Caco-2 (cell line): ENCODE results near the gene LSM4. TPM values are rescaled to one million over a fixed set of nuclear protein-coding genes. Genes with fewer than 3 reads are reported as not detected.

Experiments
- BruUV-seq: library from RNA; stranded (reverse); fragments of 400-500 nt; replicated peaks from 2 replicates; lab custom pipeline; 2021; lab: Mats Ljungman, UMichigan
- CTCF ChIA-PET: fragments of 300-600 bp; sonication (Branson Sonifier 250); formaldehyde crosslinking; loops from one replicate; lab custom pipeline; 2022; ENCODE audit warnings: antibody characterized with exemption; lab: Charles Lee
- POLR2A ChIA-PET: fragments of 300-600 bp; sonication (Branson Sonifier 250); formaldehyde crosslinking; loops from one replicate; lab custom pipeline; 2022; ENCODE audit warnings: antibody characterized with exemption; lab: Charles Lee
- DNase-seq, 2 experiments: peaks; one replicate each; pipeline versions ENCODE4 v3.0.0 to v3.0.0-alpha.2; 2020 to 2022
- H3K27me3 ChIP-seq: replicated peaks from 2 replicates; pipeline ENCODE4 v1.6.0; 2011; ENCODE audit warnings: low read length; ENCODE audit not compliant: control insufficient read depth, insufficient read depth
- H3K36me3 ChIP-seq: 2 replicates; pipeline ENCODE4 v1.5.1; 2011; ENCODE audit warnings: low read length; ENCODE audit not compliant: control insufficient read depth, insufficient read depth
- H3K4me1 ChIP-seq: fragments of 250-450 bp; sonication (Bioruptor Pico); 2 replicates; pipeline ENCODE4 v1.5.1; 2020; ENCODE audit warnings: mild to moderate bottlenecking
- H3K4me3 ChIP-seq: 2 replicates; pipeline ENCODE4 v1.5.1; 2011; ENCODE audit warnings: low read depth, mild to moderate bottlenecking, control low read depth, low read length
- H3K9me3 ChIP-seq: fragments of 250-450 bp; sonication (Bioruptor Pico); 2 replicates; pipeline ENCODE4 v1.5.1; 2020; ENCODE audit warnings: mild to moderate bottlenecking, moderate library complexity
- H3K27ac Mint-ChIP-seq: one replicate; pipeline ENCODE4 v1.8.0; 2022; ENCODE audit warnings: mixed read lengths; ENCODE audit not compliant: unreplicated experiment
- H3K27me3 Mint-ChIP-seq: one replicate; pipeline ENCODE4 v1.8.0; 2022; ENCODE audit warnings: mixed read lengths; ENCODE audit not compliant: insufficient read depth, unreplicated experiment
- H3K36me3 Mint-ChIP-seq: one replicate; pipeline ENCODE4 v1.8.0; 2022; ENCODE audit warnings: mild to moderate bottlenecking, mixed read lengths; ENCODE audit not compliant: insufficient read depth, unreplicated experiment
- H3K4me1 Mint-ChIP-seq: one replicate; pipeline ENCODE4 v1.8.0; 2022; ENCODE audit warnings: low read depth, mixed read lengths; ENCODE audit not compliant: unreplicated experiment
- H3K4me3 Mint-ChIP-seq: one replicate; pipeline ENCODE4 v1.8.0; 2022; ENCODE audit warnings: mild to moderate bottlenecking, moderate library complexity, mixed read lengths; ENCODE audit not compliant: unreplicated experiment
- H3K9me3 Mint-ChIP-seq: one replicate; pipeline ENCODE4 v1.8.0; 2022; ENCODE audit warnings: mixed read lengths; ENCODE audit not compliant: unreplicated experiment
- intact Hi-C: fragments of 100-400 bp; cut with micrococcal nuclease; formaldehyde crosslinking; loops from one replicate; pipeline ENCODE4 v1.10.0; 2022; ENCODE audit not compliant: unreplicated experiment
- total RNA-seq: library from RNA; stranded (reverse); gene quantifications from 2 replicates; pipeline ENCODE4 v1.2.3, GENCODE V29; 2022
- TF ChIP-seq, protein P1 (sequence below), 2 experiments: fragments of 200-600 bp in 1 of 2; IDR thresholded peaks; 1 replicate in 1 of 2; 2 replicates in 1 of 2; pipeline versions ENCODE4 v1.5.1 to v1.8.0; 2011 to 2022; ENCODE audit warnings: antibody characterized with exemption in 1 of 2, control low read depth in 1 of 2, inconsistent platforms in 1 of 2, low read depth in 1 of 2, low read length in 1 of 2, mild to moderate bottlenecking in 1 of 2, moderate library complexity in 1 of 2; ENCODE audit not compliant: insufficient read depth in 1 of 2, severe bottlenecking in 1 of 2, unreplicated experiment in 1 of 2

Gene LSM4
- total RNA-seq, 1 experiment from 2014 or later: 184 TPM

- TF ChIP-seq, protein P1, sequence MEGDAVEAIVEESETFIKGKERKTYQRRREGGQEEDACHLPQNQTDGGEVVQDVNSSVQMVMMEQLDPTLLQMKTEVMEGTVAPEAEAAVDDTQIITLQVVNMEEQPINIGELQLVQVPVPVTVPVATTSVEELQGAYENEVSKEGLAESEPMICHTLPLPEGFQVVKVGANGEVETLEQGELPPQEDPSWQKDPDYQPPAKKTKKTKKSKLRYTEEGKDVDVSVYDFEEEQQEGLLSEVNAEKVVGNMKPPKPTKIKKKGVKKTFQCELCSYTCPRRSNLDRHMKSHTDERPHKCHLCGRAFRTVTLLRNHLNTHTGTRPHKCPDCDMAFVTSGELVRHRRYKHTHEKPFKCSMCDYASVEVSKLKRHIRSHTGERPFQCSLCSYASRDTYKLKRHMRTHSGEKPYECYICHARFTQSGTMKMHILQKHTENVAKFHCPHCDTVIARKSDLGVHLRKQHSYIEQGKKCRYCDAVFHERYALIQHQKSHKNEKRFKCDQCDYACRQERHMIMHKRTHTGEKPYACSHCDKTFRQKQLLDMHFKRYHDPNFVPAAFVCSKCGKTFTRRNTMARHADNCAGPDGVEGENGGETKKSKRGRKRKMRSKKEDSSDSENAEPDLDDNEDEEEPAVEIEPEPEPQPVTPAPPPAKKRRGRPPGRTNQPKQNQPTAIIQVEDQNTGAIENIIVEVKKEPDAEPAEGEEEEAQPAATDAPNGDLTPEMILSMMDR (IDR thresholded peaks at IDR 0.05; ENCODE audit: insufficient read depth in 1 of 2, low read depth in 1 of 2, low read length in 1 of 2, severe bottlenecking in 1 of 2, unreplicated experiment in 1 of 2): no peak
- peaks cover 66% of the 10 kb centered on the region for H3K36me3 Mint-ChIP-seq
- H3K4me3 ChIP-seq: no peak overlapping the region
- no peaks in the 10 kb centered on the region for H3K4me1 Mint-ChIP-seq
- no peaks in the 10 kb centered on the region for H3K27me3 ChIP-seq
- intact Hi-C loops: no loop called here
- no peaks in the 10 kb centered on the region for H3K9me3 ChIP-seq
- BruUV-seq: no TSS peak
- H3K27me3 Mint-ChIP-seq: no peaks in the 10 kb centered on the region
- H3K36me3 ChIP-seq: no peaks in the 10 kb centered on the region; the same call in 1 of the 2 replicates
- H3K27ac Mint-ChIP-seq: no peak overlapping the region
- ChIA-PET POLR2A (interaction anchor here (1.2 kb wide), 1 partner anchor 10 kb away, joined by 6 read pairs; the partner anchor contains the start of gene JUND), CTCF (interaction anchor here (0.7 to 1.4 kb wide), 3 partner anchors 8 to 51 kb away, joined by 3 to 6 read pairs (median 4); no protein-coding TSS in a partner anchor)
- H3K9me3 Mint-ChIP-seq: no peaks in the 10 kb centered on the region
- DNase-seq: no peak
- no peak overlapping the region for H3K4me3 Mint-ChIP-seq
- peaks cover 17% of the 10 kb centered on the region for H3K4me1 ChIP-seq
Observed at GRCh38 chr19:18271433-18271841, 51.4 kb downstream of the LSM4 start.

GRCh38 chr19:18270326-18270725 lies 52.5 kb downstream of the LSM4 start:
- no TSS peak for BruUV-seq
- Mint-ChIP-seq H3K4me1 (no peaks in the 10 kb centered on the region), H3K4me3 (no peak overlapping the region), H3K27me3 (no peaks in the 10 kb centered on the region), H3K27ac (no peak overlapping the region), H3K9me3 (no peaks in the 10 kb centered on the region), H3K36me3 (peaks cover 61% of the 10 kb centered on the region)
- Histone ChIP-seq H3K27me3 (no peaks in the 10 kb centered on the region), H3K4me3 (no peak overlapping the region), H3K36me3 (no peaks in the 10 kb centered on the region; the same call in 1 of the 2 replicates), H3K9me3 (no peaks in the 10 kb centered on the region), H3K4me1 (peaks cover 12% of the 10 kb centered on the region)
- intact Hi-C loops: no loop called here
- POLR2A ChIA-PET: no interaction called here
- CTCF ChIA-PET: interaction anchor here (1.4 kb wide), 1 partner anchor 10 kb away, joined by 4 read pairs; no protein-coding TSS in a partner anchor
- TF ChIP-seq, protein P1 (IDR thresholded peaks at IDR 0.05; ENCODE audit: insufficient read depth in 1 of 2, low read depth in 1 of 2, low read length in 1 of 2, severe bottlenecking in 1 of 2, unreplicated experiment in 1 of 2): no peak
- DNase-seq: no peak

- ChIA-PET CTCF (interaction anchor here (0.6 kb wide), 1 partner anchor 14 kb away, joined by 3 read pairs; no protein-coding TSS in a partner anchor), POLR2A (interaction anchor here (0.6 kb wide), 1 partner anchor 208 kb away, joined by 5 read pairs; no protein-coding TSS in a partner anchor)
- H3K36me3 Mint-ChIP-seq: peaks cover 55% of the 10 kb centered on the region
- H3K4me1 ChIP-seq: peaks cover under 1% of the 10 kb centered on the region
- no TSS peak for BruUV-seq
- H3K36me3 ChIP-seq: no peaks in the 10 kb centered on the region; the same call in 1 of the 2 replicates
- H3K4me3 ChIP-seq: no peak overlapping the region
- H3K27me3 ChIP-seq: no peaks in the 10 kb centered on the region
- intact Hi-C loops: no loop called here
- H3K4me3 Mint-ChIP-seq: no peak overlapping the region
- H3K27ac Mint-ChIP-seq: no peak overlapping the region
- DNase-seq: no peak
- TF ChIP-seq, protein P1 (IDR thresholded peaks at IDR 0.05; ENCODE audit: insufficient read depth in 1 of 2, low read depth in 1 of 2, low read length in 1 of 2, severe bottlenecking in 1 of 2, unreplicated experiment in 1 of 2): no peak
- H3K27me3 Mint-ChIP-seq: no peaks in the 10 kb centered on the region
- no peaks in the 10 kb centered on the region for H3K9me3 Mint-ChIP-seq
- H3K9me3 ChIP-seq: no peaks in the 10 kb centered on the region
- H3K4me1 Mint-ChIP-seq: no peaks in the 10 kb centered on the region
Observed at GRCh38 chr19:18269070-18269723, 53.7 kb downstream of the LSM4 start.
